ENCODE data around the gene UQCRHL.

Gene UQCRHL

DNA sequence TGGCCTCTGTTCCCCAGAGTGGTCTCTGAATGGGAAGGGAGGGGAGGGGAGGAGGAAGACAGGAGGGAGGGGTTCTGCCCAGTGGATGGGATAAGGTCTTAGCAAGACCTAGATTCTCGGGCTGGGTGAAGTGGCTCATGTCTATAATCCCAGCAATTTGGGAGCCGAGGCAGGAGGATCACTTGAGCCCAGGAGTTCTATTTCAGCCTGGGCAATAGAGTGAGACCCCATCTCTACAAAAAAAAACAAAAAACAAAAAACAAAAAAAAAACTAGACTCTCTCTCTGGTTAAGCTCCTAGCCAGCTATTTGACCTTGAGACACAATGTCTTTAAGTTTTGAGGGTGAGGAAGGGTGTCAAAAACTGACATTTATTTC lies 11.4 kb downstream of the UQCRHL start:
- DNase-seq = no peak

DNA sequence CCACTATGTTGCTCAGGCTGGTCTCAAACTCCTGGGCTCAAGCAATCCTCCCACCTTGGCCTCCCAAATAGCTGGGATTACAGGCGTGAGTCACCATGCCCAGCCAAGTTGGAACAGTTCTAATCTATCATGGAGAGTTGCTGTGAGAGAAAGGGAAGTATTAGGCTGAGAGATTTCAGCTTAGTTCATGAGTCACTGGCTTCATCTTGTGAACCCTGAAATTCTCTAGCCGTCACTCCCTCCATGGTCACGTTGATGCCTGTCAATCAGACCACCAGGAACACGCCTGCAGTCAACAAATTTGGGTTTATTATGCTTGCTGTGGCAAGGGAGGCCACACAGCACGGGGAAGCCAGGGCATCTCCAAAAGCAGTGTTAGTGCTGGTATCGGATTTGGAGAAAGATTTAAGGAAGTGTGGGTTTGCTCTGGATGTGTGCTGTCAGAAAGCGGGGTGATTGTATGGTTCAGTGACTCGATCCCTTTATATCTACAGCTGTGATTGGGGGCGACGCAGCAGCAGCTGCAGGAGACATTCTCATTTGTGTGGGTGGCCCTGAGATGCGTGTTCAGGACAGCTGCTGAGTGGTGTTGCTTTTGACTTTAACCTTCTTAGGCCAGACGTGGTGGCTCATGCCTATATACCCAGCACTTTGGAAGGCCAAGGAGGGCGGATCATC lies 18.7 kb downstream of the UQCRHL start:
- peak; percentile 85 for DNase-seq

DNA sequence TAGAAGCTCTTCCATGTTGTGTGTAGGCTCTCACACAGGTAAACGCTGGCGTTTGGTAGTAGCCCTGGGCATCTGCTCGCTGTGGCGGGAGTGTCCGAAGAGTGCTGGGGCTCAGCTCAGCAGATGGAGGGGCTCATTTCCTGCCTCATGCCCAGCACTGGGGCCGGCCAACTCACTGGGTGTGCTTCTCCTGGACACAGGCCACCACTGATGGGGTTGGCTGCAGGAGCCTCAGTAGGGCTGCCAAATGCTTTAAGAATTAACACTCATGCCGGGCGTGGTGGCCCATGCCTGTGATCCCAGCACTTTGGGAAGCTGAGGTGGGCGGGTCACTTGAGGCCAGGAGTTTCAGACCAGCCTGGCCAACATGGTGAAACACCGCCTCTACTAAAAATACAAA lies 20.9 kb downstream of the UQCRHL start:
- DNase-seq = no peak

DNA sequence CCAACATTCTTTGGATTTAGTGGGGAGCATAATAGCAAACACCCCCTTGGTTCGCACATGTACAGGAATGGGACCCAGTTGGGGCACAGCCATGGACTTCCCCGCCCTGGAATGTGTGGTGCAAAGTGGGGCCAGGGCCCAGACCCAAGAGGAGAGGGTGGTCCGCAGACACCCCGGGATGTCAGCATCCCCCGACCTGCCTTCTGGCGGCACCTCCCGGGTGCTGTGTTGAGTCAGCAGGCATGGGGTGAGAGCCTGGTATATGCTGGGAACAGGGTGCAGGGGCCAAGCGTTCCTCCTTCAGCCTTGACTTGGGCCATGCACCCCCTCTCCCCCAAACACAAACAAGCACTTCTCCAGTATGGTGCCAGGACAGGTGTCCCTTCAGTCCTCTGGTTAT lies 21.8 kb downstream of the UQCRHL start:
- DNase-seq = no peak

DNA sequence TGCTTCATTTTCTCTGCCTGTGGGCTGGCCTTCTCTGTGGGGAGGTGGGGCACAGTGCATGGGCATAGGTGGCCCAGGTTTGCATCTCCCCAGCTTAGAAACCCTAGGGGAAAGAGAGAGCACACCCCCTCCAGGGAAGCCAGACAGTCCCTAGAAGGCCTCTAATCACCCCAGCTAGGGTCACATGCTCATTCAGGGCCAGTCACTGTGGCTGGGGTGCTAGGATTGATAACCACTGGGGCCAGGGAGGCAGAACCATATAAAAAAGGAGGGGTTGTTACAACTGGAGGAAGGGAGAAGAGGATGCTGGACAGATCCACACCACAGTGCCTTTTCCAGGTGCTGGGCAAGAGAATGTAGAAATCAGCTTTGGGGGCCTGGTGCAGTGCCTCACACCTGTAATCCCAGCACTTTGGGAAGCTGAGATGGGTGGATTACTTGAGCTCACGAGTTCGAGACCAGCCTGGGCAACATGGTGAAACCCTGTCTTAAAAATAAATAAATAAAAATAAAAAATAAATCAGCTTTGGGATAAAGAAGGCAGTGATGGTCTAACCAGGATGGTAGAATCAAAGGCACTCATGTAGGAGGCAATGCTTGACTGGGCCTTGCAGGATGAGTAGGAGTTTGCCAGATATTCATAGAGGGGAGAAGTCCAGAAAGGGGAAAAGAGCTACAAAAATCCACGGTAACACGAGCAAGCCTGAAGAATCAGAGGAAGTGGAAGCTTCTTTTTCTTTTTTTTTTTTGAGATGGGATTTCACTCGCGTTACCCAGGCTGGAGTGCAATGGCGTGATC lies 29.3 kb downstream of the UQCRHL start:
- no peak for DNase-seq

DNA sequence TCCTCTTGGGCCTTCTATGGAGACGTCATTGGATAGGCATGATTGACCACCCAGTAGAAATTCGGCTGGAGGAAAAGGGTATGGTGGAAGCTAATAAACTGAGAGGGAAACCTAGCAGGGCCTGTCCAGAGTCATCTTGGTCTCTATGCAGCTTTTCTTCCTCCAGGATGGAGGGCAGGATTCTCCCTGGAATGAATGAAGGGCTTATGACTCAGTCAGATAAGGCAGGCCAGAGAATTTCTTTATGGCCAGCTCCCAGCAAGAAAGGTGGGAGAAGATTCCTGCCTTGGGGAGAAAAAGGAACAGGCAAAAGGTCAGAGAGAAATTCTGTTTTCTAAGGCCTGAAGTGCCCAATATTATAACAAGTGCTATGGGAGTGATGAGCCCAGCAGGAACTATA lies 31.7 kb downstream of the UQCRHL start:
- DNase-seq = no peak

DNA sequence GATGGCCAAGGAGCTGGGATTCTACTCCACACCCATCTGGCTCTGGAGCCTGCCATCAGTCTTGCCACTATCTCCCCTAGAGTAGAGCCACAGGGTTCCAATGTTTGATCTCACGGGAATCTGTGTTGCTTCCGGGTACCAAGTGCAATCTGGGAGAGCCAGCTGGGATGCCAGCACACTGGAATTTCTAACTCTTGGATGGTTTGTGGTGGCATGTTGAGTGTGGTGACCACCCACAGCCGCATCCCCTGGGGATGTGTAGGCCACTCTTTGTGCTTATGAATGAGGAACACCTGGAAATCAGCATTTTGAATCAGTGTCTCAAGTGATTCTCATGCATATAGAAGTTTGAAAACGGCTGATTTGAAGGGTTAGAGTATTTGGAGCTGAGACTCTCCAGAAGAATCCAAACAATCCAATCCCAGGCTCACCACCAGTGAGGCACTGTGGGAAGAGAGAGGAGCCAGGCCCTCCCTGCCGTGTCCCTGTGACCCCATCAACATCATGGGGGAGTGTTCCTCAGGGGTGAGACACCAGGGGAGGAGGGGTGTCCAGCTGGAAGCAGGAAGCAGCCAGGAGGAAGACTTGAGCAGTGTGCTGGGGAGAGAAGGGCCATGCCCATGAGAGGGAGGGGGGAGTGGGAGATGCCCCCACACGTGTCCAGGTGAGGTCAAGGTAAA lies 35.5 kb downstream of the UQCRHL start:
- DNase-seq = no peak

DNA sequence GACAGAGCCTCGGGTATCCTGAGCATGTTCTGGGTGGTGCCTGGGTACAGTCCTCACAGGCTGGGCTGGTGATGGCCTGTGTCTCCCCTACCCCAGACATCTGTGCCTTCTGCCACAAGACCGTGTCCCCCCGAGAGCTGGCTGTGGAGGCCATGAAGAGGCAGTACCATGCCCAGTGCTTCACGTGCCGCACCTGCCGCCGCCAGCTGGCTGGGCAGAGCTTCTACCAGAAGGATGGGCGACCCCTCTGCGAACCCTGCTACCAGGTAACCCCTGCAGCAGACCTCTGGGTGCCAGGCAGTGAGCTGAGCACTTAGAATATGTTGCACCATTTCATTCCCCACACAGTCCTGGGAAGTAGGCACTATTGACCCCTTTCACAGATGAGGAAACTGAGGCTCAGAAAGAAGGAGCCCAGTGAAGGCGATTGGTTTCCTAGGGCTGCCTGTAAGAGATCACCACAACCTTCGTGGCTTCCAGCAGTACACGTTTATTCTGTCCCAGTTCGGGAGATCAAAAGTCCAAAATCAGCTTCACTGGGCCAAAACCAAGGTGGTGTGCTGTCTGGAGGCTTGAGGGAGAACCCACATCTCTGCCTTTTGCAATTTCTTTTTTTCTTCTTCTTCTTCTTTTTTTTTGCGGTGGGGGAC lies 37.0 kb downstream of the UQCRHL start:
- DNase-seq = no peak

DNA sequence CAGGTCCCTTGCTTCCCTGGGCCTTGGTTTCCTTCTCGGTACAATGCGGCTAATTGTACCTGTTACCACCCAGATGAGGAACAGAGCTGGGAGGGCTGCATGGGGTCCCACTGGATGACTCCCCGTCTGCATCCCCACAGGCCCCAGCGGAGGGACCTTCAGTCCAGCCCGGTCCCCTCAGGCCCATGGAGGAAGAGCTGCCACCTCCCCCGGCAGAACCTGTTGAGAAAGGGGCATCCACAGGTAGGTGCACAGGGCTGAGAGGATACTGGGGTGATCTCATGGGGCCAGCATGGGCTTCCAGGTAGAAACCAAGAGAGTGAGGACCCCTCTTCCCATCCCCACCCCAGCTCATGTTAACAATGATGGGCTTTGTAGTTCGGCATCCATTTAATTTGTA lies 39.1 kb downstream of the UQCRHL start:
- no peak for DNase-seq

DNA sequence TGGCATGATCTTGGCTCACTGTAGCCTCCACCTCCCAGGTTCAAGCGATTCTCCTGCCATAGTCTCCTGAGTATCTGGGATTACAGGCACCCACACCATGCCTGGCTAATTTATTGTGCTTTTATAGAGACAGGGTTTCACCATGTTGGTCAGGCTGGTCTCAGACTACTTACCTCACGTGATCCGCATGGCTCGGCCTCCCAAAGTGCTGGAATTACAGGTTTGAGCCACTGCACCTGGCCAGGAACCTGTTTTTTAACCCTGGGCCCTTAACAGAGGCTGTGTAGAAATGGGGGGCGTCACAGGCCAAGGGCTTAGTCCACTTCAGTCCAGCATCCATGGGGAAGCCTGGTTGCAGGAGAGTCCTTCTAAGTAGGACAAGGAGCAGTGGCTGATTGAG lies 39.5 kb downstream of the UQCRHL start:
- DNase-seq = no peak

DNA sequence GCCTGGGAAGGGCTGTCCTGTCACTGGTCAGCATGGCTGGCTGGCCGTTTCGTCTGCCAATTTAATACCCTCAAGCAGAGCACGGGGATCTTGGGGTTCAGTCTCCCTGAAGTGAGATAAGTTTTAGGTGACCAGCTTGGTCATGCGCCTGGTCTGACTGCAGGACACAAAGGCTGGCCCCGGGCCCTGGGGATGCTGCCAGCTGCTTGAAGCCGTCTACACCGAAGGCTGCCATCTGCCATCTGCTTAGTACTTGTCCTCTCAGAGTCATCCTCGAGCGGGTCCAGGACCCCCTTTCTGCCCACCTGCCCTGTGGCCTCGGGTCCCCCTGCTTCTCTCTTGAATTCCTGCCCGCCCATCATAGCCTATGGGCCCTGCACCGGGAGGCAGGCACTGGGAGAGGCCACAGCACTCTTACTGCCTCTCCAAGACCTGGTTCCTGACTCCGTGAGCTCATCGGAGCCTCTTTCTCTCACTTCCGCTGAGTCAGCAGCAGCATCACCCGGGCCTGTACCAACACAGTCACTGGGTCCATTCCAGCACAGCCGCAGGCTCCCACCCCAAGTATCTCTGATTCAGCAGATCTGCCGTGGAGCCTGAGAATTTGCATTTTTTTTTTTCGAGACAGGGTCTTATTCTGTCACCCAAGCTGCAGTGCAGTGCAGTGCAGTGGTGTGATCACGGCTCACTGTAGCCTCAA lies 41.8 kb downstream of the UQCRHL start:
- no peak for DNase-seq

DNA sequence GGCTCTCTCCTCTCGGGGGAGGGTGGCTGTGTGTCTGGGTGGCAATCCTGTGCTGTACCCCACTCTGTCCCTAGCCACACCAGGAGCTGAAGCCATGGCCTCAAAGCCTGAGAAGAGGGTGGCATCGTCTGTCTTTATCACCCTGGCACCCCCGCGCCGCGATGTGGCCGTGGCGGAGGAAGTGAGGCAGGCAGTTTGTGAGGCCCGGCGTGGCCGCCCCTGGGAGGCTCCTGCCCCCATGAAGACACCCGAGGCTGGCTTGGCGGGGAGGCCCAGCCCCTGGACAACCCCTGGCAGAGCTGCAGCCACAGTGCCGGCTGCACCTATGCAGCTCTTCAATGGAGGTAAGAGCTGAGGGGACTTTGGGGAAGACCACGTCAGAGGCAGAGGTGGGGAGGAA lies 42.6 kb downstream of the UQCRHL start:
- DNase-seq = no peak

DNA sequence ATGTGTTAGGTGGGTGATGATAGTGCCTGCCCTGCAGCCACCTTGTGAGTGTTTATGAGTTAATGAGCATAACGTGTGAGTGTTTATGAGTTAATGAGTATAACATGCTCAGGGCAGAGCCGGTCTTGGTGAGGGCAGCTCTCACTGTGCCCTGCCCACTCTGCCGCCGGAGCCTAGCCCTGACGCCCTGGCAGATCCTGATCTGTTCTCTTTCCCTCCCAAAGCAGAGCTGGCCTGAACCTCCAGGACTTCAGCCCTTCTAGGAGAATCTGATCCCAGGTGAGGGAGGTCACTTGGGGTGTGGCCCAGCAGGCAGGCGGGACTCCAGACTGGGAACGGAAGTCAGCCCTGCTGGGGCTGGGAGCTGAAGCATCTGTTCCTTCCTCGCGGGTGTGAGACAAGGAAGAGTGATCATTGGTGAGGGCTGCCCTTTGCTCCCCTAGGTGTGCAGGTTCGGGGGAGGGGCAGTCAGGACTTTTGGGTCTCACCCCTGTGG lies 43.1 kb downstream of the UQCRHL start:
- no peak for DNase-seq

DNA sequence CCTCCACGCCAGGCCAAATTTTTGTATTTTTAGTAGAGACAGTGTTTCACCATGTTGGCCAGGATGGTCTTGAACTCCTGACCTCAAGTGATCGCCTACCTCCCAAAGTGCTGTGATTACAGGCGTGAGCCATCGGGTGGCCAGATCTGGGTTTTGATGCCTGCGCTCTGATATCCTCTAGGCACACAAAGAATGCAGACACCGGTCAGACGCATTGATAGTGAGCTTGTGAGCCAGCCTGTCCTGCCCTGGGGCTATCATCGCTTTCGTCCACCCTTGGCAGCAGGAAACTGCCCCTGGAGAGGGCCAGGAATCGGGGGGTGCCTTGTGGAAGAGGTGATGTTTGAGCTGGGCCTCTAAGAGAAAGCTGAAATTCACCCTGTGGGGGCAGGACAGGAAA lies 44.9 kb downstream of the UQCRHL start:
- no peak for DNase-seq

DNA sequence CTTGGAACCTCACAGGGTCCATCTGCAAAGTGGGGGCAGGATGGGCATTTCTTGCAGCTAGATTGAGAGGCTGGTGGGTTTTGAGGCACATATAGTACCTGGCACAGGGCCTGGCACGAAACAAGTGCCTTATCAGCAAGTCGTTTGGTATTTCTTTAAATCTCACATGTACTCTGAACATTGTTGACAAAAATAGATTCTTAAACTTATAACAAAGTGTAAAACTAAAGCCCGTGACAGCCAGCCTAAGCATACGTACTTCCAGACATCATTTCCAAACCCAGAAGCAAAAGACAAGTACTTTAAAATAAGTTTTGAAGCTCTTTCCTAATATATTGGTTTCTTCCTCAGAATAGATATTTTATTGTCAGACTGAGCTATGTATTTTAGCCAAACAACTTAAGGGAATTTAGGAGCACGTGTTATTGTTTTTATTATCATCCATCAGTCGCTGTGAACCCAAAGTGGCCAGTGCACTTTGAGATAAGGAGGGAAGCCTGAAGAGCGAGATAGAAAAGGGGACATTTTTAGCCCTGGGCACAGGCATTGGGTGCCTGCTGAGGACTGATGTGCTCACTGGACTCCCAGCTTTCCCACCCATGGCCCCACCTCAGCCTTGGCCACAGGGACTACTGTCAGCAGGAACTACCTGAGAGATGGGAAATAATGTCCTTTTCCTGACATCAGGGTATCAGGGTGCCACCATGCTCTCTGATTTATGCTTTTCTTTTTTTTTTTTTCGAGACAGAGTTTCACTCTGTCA lies 45.9 kb downstream of the UQCRHL start:
- DNase-seq = no peak

DNA sequence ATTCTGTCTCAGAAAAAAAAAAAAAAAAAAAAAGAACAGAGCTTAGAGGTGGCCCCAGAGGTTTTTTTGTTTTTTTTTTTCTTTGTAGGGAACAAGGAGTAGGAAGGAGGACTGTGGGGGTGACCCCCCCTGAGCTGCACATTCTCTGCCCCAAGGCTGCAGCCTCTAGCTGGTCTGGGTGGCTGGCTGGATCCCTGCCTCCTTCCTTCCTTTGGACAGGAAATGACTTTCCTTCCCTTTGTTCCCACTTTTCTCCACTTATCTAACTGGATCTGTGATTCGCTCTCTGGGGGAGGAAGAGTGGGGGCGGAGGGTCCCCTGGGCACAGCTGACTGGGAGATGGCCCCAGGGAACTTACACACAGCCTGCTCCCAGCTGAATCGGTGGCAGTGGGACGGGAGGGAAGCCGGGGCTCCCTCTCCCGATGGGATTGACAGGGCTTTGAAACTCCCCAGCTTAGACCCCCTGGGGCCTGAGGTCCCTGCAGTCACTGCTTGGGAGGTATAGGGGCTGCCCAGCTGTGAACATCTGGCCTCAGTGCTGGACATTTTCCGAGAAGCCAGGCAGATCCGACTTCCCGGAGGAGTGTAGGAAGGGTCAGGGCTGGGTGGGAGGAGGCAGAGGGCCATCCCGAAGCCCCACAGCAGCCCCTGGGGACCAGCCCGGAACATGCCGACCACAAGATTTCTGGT lies 46.8 kb downstream of the UQCRHL start:
- peak; percentile 51 for DNase-seq

DNA sequence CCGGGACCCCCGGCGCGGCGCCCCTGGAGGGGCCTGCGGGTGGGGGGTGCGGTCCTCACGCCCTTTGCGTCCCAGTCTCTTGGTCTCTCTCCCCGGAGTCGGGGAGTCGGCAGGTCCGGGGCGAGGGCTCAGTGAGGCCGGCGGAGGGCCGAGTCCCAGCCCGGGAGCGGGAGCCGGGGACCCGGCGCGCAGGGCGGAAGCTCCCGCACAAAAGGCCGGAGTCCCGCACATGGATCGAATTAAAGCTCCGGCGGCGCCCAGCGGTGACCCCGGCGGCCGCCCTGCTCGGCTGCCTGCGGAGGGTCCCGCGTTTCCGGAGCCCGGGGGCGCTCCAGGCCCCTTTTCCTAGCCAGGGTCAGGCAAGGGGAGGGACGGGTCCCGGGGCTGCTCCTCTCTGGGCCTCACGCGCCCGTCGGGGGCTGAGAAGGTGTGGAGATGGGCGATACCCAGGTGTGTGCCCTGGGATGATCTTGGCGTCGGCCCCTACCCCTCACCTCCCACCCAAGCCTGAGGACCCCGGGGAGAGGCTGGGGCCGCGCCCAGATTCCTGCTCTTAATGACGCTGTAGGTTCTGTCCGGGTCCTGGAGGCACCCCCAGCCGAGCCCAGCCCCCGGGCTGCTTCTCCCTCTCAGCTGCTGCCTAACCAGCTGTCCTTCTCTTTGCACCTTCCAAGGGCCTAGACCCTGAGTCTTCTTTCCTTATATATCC lies 48.3 kb downstream of the UQCRHL start:
- no peak for DNase-seq

DNA sequence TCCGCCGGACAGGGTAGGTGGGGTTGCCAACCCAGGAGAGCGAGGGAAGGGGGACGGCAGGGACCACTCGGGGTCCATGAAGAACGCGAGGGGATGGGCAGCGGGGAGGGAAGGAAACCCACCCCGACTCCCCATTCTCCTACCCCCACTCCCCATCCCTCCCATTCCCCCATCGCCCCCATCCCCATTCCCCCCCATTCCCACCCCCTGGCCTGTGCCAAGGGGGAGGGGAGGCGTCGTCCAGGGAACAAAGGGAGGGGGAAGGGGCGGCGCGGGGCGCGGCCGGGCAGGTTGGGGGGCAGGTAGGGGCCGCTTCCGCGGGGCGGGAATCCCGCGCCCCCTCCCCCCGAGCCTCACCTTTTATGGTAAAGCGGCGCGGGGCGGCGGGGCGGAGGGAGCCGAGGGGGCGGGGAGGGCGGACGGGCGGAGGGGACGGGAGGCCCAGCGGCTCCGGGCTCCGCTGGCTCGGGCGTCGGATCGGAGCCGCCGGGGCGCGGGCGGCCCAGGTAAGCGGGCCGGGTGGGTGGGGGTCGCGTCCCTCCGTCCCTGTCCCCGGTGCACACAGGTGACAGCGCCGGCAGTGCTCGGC lies 49.0 kb downstream of the UQCRHL start, which contains the start of gene FBLIM1:
Gene FBLIM1, plus strand, starts transcription at position 453 of the 589 bp plus-strand sequence. CDS start 6,189 bp downstream, outside the sequence.
- no peak for DNase-seq

DNA sequence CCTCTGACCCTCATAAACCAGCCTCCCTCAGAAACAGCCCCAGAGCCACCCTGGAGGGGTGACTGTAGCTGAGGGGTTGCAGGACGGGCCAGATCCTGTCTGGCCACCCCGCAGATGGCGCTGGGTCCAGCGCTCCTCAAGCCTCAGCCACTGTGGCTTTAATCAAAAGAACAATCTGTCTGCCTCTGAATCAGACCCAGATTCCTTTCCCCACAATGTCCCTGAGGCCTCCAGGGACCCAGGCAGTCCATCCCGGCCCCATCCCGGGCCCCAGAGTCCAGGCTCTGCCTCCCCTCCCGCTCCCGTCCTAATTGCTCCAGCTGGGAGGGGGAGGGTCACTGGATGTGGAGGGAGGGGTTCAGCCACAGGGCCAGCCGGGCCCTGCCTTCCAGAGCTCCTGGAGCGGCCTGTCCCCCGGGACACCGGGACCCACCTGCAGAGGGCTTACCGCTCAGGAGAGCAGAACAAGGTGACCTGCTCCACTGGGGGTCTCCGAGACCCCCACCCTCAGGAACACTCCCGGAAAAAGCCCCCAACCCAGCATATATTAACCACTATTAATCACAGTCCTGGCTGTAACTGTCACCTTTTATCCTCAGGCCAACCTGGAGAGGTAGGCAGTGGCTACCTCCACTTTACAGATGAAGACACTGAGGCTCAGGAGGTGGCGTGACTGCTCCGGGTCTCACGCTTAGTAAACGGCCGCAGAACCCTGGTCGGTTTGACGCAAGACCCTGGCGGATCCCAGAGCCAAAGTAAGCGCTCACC lies 49.7 kb downstream of the UQCRHL start:
- DNase-seq = no peak

Measured in HCEC 1CT (cell line).